Middle frontal gyrus (tissue), 1 donor: ENCODE data around the gene AXDND1.

ENCODE experiments used
- DNase-seq: peaks from one replicate; pipeline ENCODE4 v3.0.0-alpha.2; 2015; ENCODE audit warnings: low spot score; ENCODE audit errors: extremely low spot score

The AXDND1 gene

GRCh38 chr1:179575497-179576314, 209.9 kb downstream of the AXDND1 start, which contains the start of gene NPHS2:
NPHS2 (minus strand) TSS chr1:179575948; CDS start chr1:179575864, 84 bp downstream.
- DNase-seq = no peak

DNA sequence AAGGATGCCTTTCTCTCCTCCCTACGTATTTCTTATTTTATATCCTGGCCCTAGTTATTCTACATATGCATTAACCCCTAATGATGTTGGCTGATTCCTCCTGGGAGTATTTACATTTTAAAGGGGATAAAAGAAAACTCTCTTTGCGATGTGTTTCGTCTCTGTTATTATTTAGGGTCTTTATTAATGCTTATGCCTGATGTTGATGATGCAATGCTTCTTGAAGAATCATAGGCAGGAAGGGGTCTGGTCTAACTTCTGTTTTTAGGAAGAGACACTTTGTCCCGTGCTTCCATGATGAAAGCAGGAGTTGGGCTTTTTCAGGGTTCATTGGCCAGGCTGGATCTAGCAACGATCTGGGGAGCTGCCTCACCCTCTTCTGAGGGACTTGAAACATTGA, 210.7 kb downstream of the AXDND1 start:
- DNase-seq = no peak

DNA sequence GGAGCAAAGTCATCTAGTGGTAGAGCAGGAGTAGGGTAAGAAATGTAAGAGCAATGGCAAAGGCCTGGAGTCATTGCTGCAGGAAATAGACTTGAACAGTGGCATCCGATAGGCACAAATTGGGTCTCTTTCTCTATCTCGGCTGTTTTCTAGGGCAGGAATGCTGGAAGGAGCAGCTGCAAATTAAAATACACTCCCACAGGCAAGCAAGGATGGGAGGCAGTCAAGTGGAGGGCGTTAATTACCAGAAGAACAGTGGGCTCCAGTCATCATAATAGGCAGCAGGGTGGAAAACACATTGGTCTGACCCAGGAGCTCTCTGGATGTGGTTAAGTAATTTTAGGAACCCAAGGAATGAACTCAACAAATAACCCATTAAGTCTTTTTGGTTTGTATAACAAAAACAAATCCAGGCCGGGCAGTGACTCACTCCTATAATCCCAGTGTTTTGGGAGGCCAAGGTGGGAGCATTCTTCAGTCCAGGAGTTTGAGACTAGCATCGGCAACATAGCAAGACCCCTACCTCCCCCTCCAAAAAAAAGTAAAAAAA, 218.1 kb downstream of the AXDND1 start:
- DNase-seq = no peak

- DNase-seq = peak; percentile 31
Measured at GRCh38 chr1:179586107-179586823, 220.5 kb downstream of the AXDND1 start.

- no peak for DNase-seq
Measured at GRCh38 chr1:179587336-179587735, 221.6 kb downstream of the AXDND1 start.

DNA sequence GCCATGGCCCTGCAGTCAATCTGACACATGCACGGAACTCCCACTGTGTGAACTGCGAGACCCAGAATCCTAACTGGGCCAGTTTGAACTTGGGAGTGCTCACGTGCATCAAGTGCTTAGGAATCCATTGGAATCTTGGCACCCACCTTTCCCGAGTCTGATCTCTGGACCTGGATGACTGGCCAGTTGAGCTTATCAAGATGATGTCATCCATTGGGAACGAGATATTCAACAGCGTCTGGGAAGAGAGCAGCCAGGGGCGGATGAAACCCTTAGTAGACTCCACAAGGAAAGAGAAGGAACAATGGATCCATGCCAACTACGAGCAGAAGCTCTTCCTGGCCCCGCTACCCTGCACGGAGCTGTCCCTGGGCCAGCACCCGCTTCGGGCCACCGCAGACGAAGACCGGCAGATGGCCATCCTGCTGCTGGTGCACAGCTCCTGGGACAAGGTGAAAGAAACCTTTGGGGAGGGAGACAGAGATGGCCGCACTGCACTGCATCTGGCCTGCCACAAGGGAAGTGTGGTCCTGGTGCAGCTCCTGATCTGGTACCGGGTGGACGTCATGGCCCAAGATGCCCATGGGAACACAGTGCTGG, 222.8 kb downstream of the AXDND1 start:
- DNase-seq = no peak

GRCh38 chr1:179589509-179589908, 223.7 kb downstream of the AXDND1 start:
- no peak for DNase-seq

GRCh38 chr1:179590671-179591070, 224.9 kb downstream of the AXDND1 start:
- DNase-seq = no peak

DNA sequence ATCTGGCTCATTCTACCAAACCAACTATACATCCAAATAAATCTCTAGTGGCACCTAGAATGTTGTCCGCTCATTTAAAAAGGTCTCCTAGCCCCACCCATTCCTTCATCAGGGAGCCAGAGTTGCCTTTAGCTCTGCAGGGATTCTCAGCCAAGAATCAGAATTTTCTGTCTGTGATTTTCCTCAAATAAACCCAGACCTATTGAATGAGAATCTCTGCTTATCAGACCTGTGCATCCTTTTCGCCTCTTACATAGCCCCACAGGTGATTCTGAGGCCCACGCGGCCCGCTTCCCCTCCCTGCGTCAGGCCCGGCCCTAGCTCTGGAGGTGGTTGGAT, 225.5 kb downstream of the AXDND1 start:
- DNase-seq = no peak

DNA sequence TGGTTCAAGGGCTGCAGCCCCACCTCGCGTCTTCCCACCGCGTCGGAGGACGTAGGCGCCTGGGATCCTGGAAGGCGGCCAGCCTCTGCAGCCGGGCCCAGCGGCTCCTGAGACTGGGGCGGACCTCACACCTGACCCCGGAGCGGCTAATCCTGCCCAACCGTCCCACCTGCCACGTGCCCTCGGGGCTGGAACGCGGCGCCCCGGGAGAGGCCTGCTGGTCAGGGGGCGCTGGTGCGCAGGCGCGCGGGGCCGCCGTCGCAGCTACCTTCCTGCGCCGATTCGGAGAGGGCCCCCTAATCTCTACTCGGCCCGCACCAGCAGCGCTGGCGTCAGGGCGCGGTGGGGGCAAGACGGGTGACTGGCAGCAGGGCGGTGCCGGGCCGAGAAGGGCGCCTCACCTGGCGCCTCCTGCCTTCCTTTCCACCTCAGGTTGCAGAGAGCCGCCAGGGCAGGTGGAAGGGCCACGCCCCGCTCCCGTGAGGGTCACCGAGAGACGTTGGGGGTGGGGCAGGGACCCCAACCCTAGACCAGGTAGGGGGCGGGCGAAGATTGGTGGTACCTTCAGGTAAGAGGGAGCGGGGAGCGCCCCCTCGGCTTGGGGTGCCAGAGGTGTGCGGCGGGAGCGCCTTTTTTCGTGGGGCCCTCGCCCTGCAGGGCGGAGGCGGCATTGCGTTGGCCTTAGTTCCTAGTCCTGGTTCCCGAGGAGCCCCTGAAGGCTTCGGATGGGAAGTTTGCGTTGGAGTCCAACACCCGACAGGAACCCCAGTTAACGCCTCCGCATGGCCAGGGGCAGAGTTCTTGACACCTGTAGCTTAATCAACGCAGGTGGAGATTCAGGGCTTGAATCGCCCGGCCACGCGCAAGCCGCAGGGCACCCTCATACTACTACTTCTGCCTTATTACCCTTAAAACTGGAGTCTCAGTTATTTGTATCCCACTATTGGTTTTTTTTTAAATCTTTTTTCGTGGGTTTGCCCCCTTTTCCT, 226.1 kb downstream of the AXDND1 start, which contains the start of gene TDRD5:
TDRD5 (plus strand) TSS at position 241 of the 989 bp plus-strand sequence. CDS start 784 bp downstream, outside the sequence.
- DNase-seq = no peak

DNA sequence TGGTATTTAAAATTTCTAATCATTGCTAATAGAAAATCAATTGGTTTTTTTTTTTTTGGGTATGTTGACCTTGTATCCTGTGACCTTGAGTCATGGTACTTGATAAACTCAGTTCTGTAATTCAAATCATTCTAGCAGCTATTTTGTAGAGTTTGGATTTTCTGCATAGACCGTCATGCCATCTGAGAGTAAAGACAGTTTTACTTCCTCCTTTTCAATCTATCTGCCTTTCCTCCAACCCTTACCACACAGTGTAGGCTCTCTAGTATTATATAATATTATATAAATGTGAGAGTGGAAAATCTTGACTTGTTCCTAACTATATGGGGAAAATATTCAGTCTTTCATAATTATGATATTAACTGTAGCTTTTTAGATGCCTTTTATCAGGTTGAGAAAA, 232.9 kb downstream of the AXDND1 start:
- no peak for DNase-seq

DNA sequence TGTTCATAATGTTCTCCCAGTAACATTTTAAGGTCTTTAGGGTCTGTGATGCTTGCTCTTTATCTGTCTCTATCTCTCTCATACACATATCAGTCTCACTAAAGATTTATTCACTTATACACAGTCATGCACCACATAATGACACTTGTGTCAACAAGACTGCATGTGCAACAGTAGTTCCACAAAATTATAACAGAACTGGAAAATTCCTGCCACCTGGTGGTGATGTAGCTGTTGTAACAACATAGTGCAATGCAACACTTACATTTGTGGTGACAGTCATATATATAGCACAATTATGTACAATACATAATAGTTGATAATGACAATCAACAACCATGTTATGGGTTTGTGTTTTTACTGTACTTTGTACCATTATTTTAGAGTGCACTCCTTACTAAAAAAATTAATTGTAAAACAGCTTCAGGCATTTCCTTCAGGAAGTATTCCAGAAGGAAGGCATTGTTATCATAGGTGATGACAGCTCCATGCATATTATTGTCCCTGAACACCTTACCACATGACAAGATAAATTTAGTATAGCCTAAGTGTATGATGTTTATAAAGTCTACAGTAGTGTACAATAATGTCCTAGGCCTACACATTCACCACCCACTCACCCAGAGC, 234.0 kb downstream of the AXDND1 start:
- no peak for DNase-seq

DNA sequence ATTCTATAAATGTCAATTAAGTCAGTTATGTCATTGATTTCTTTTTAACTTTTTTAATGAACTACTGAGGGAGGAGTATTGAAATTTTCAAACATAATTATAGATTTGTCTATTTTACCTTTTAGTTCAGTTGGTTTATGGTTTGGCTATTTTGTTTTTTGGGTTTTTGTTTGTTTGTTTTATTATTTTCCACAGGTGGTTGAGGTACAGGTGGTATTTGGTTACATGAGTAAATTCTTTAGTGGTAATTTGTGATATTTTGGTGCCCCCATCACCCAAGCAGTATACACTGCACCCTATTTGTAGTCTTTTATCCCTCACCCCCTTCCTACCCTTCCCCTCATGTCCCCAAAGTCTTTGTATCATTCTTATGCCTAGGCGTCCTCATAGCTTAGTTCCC, 235.3 kb downstream of the AXDND1 start:
- no peak for DNase-seq
